SK-N-SH (cell line): Measurements from ENCODE around the gene CHAT. TPM values are rescaled to one million over a fixed set of nuclear protein-coding genes. Genes with fewer than 3 reads are reported as not detected.

Experiments used
- CTCF ChIA-PET: fragments of 300-600, 350-600 bp; formaldehyde crosslinking; extraction: SDS; loops from one replicate; lab custom pipeline; 2021; lab: Yijun Ruan, JAX
- POLR2A ChIA-PET: fragments of 350-600 bp; sonication (Branson Sonifier 250); formaldehyde crosslinking; extraction: SDS; loops from one replicate; lab custom pipeline; 2020; ENCODE audit warnings: antibody characterized with exemption, inconsistent platforms; lab: Yijun Ruan, JAX
- DNase-seq: peaks from one replicate; pipeline ENCODE4 v3.0.0; 2012
- H2AFZ ChIP-seq: fragments of 200-600 bp; sonication (generic); 2 replicates; pipeline ENCODE4 v1.8.1; 2016; ENCODE audit warnings: antibody characterized with exemption, mild to moderate bottlenecking, low read depth
- H3F3A ChIP-seq: fragments of 200-600 bp; sonication (generic); replicated peaks from 2 replicates; pipeline ENCODE3; 2016; ENCODE audit warnings: antibody characterized with exemption, mild to moderate bottlenecking; ENCODE audit not compliant: insufficient read depth
- H3K27ac ChIP-seq, 2 experiments: fragments of 200-500 bp in 1 of 2; fragments of 200-600 bp in 1 of 2; sonication (Bioruptor generic) in 1 of 2; sonication (generic), shearing (Covaris generic) in 1 of 2; 2 replicates each; pipeline versions ENCODE4 v1.5.1 to v1.6.1; 2014 to 2016; ENCODE audit warnings: low read depth in 2 of 2, inconsistent platforms in 1 of 2, low read length in 1 of 2, mild to moderate bottlenecking in 1 of 2, mixed read lengths in 1 of 2
- H3K27me3 ChIP-seq: fragments of 200-600 bp; sonication (generic), shearing (Covaris generic); 2 replicates; pipeline ENCODE4 v1.6.1; 2016; ENCODE audit warnings: mixed run types; ENCODE audit not compliant: insufficient read depth
- H3K36me3 ChIP-seq, 2 experiments: fragments of 200-500 bp in 1 of 2; fragments of 200-600 bp in 1 of 2; sonication (Bioruptor generic) in 1 of 2; sonication (generic) in 1 of 2; replicated peaks in 1 of 2; 2 replicates each; pipeline versions ENCODE3 to v1.5.1; 2014 to 2016; ENCODE audit warnings: low read length in 1 of 2, mild to moderate bottlenecking in 1 of 2; ENCODE audit not compliant: insufficient read depth in 2 of 2, control insufficient read depth in 1 of 2
- H3K4me1 ChIP-seq, 2 experiments: fragments of 200-500 bp in 1 of 2; fragments of 200-600 bp in 1 of 2; sonication (Bioruptor generic) in 1 of 2; sonication (generic), shearing (Covaris generic) in 1 of 2; 2 replicates each; pipeline versions ENCODE4 v1.5.1 to v1.6.1; 2014 to 2016; ENCODE audit warnings: low read depth in 1 of 2, low read length in 1 of 2, mixed run types in 1 of 2; ENCODE audit not compliant: insufficient read depth in 2 of 2, control insufficient read depth in 1 of 2
- H3K4me2 ChIP-seq: fragments of 200-600 bp; sonication (generic), shearing (Covaris generic); 2 replicates; pipeline ENCODE4 v1.6.1; 2017; ENCODE audit warnings: mixed run types
- H3K4me3 ChIP-seq, 2 experiments: fragments of 200-500 bp in 1 of 2; fragments of 200-600 bp in 1 of 2; sonication (Bioruptor generic) in 1 of 2; sonication (generic), shearing (Covaris generic) in 1 of 2; 2 replicates each; pipeline versions ENCODE4 v1.5.1 to v1.8.1; 2014 to 2016; ENCODE audit warnings: low read depth in 2 of 2, inconsistent platforms in 1 of 2, low read length in 1 of 2, mild to moderate bottlenecking in 1 of 2, mixed read lengths in 1 of 2, moderate library complexity in 1 of 2
- H3K79me2 ChIP-seq: fragments of 200-600 bp; sonication (generic); 2 replicates; pipeline ENCODE4 v1.8.1; 2017; ENCODE audit warnings: mild to moderate bottlenecking; ENCODE audit not compliant: insufficient read depth
- H3K9ac ChIP-seq: fragments of 200-600 bp; sonication (generic); 2 replicates; pipeline ENCODE4 v1.6.1; 2017; ENCODE audit warnings: mixed run types
- H3K9me2 ChIP-seq: fragments of 200-600 bp; sonication (generic); 2 replicates; pipeline ENCODE4 v1.6.1; 2017; ENCODE audit warnings: mixed run types
- H3K9me3 ChIP-seq: fragments of 200-600 bp; sonication (generic); 2 replicates; pipeline ENCODE4 v1.6.1; 2017; ENCODE audit warnings: mixed run types, mild to moderate bottlenecking, moderate library complexity
- H4K20me1 ChIP-seq: fragments of 200-600 bp; sonication (generic); 2 replicates; pipeline ENCODE4 v1.6.1; 2017; ENCODE audit warnings: mild to moderate bottlenecking, mixed run types; ENCODE audit not compliant: insufficient read depth
- CTCF ChIP-seq: fragments of 200-600 bp; sonication (generic); IDR thresholded peaks from 2 replicates; pipeline ENCODE4 v1.6.1; 2017; ENCODE audit warnings: antibody characterized with exemption, mild to moderate bottlenecking, moderate library complexity
- EP300 ChIP-seq, 2 experiments: IDR thresholded peaks; 2 replicates each; pipeline versions ENCODE4 v1.4.0 to v1.6.1; 2012; ENCODE audit warnings: borderline replicate concordance in 1 of 2, low read depth in 1 of 2, low read length in 1 of 2
- FOSL2 ChIP-seq: IDR thresholded peaks from 2 replicates; pipeline ENCODE4 v1.4.0; 2012; ENCODE audit warnings: low read depth, mild to moderate bottlenecking, moderate library complexity, borderline replicate concordance
- GABPA ChIP-seq: IDR thresholded peaks from 2 replicates; pipeline ENCODE4 v1.4.0; 2012; ENCODE audit warnings: low read depth, mild to moderate bottlenecking
- MEF2A ChIP-seq: IDR thresholded peaks from 2 replicates; pipeline ENCODE4 v1.4.0; 2012; ENCODE audit warnings: low read depth, borderline replicate concordance
- PBX3 ChIP-seq: IDR thresholded peaks from 2 replicates; pipeline ENCODE4; 2012
- RAD21 ChIP-seq: IDR thresholded peaks from 2 replicates; pipeline ENCODE4 v1.6.1; 2012; ENCODE audit warnings: mild to moderate bottlenecking, low read length
- REST ChIP-seq: IDR thresholded peaks from 2 replicates; pipeline ENCODE4 v1.6.1; 2012; ENCODE audit warnings: mild to moderate bottlenecking, low read depth, low read length, moderate library complexity
- TAF1 ChIP-seq: IDR thresholded peaks from 2 replicates; pipeline ENCODE4 v1.6.1; 2012; ENCODE audit warnings: low read depth, mild to moderate bottlenecking, low read length, moderate library complexity, borderline replicate concordance
- TCF12 ChIP-seq: IDR thresholded peaks from 2 replicates; pipeline ENCODE4 v1.4.0; 2012
- TEAD4 ChIP-seq: IDR thresholded peaks from 2 replicates; pipeline ENCODE4 v1.4.0; 2012; ENCODE audit warnings: mild to moderate bottlenecking, borderline replicate concordance; ENCODE audit not compliant: insufficient read depth
- ZBTB33 ChIP-seq: IDR thresholded peaks from 2 replicates; pipeline ENCODE4 v1.4.0; 2012; ENCODE audit warnings: low read depth, borderline replicate concordance
- WGBS: methylation state at CpG from one replicate; pipeline ENCODE4 v1.1.6; 2017; ENCODE audit warnings: low lambda C conversion rate; 5-methylcytosine and 5-hydroxymethylcytosine counted together
- polyA plus RNA-seq, 3 experiments: library from polyadenylated mRNA; depleted of rRNA; stranded (reverse); fragments of >200 nt; gene quantifications; 2 replicates each; pipeline ENCODE4 v1.2.3, GENCODE V29; 2012

Gene CHAT
- polyA plus RNA-seq, 1 of the 3 experiments (the other 2 are of a cell fraction), result not detected

GRCh38 chr10:49598164-49598856 is 15.5 kb upstream of the CHAT start (continued):
- no peak for TF ChIP-seq ZBTB33

- peaks cover 0 to 16% of the 10 kb centered on the region in 2 experiments; a peak in 1 of 4 replicates for H3K4me1 ChIP-seq
- ChIA-PET CTCF (no interaction called here), POLR2A (no interaction called here)
- no peak overlapping the region for H3K4me2 ChIP-seq
- no peak overlapping the region for H3K4me3 ChIP-seq
- H3K36me3 ChIP-seq, result no peaks in the 10 kb centered on the region
- TF ChIP-seq TCF12 (peak; percentile 31; the same call in 1 of the 2 replicates), PBX3 (peak; percentile 22; the same call in 1 of the 2 replicates), EP300 (IDR thresholded peaks at IDR 0.05; ENCODE audit: borderline replicate concordance in 1 of 2, low read depth in 1 of 2, low read length in 1 of 2) (no peak), FOSL2 (0 out of 2 replicates have a peak, but pooled peaks have one; percentile 16), CTCF (no peak)
- no peaks in the 10 kb centered on the region for H3K9me3 ChIP-seq
- no peaks in the 10 kb centered on the region for H3K27me3 ChIP-seq
- H3K9ac ChIP-seq, result no peak overlapping the region
- no peak overlapping the region for H3K27ac ChIP-seq
- H3K9me2 ChIP-seq, result no peaks in the 10 kb centered on the region
- H2AFZ ChIP-seq, result no peak overlapping the region
- DNase-seq, result no peak
- H4K20me1 ChIP-seq, result no peaks in the 10 kb centered on the region
- 50% methylated on average over 4 of the region's 4 CpGs for WGBS
- H3F3A ChIP-seq, result no peaks in the 10 kb centered on the region
- H3K79me2 ChIP-seq, result no peaks in the 10 kb centered on the region
Observed at GRCh38 chr10:49598986-49599385, 14.9 kb upstream of the CHAT start.

- no peaks in the 10 kb centered on the region for H3K79me2 ChIP-seq
- no peaks in the 10 kb centered on the region for H3K36me3 ChIP-seq
- WGBS, result 41% methylated on average over 3 of the region's 3 CpGs
- no peaks in the 10 kb centered on the region for H4K20me1 ChIP-seq
- no peak overlapping the region for H2AFZ ChIP-seq
- H3F3A ChIP-seq, result no peaks in the 10 kb centered on the region
- H3K27me3 ChIP-seq, result no peaks in the 10 kb centered on the region
- no peak overlapping the region for H3K27ac ChIP-seq
- no peaks in the 10 kb centered on the region for H3K9me2 ChIP-seq
- ChIA-PET POLR2A (no interaction called here), CTCF (interaction anchor here (1.6 kb wide), 1 partner anchor 9 kb away, joined by 5 read pairs; no protein-coding TSS in a partner anchor)
- peaks cover 0 to 16% of the 10 kb centered on the region in 2 experiments; a peak in 1 of 4 replicates for H3K4me1 ChIP-seq
- H3K4me2 ChIP-seq, result no peak overlapping the region
- H3K9me3 ChIP-seq, result no peaks in the 10 kb centered on the region
- no peak overlapping the region for H3K4me3 ChIP-seq
- no peak for DNase-seq
- no peak overlapping the region for H3K9ac ChIP-seq
- TF ChIP-seq PBX3 (no peak), TEAD4 (no peak), REST (no peak), RAD21 (no peak), GABPA (no peak), TAF1 (no peak), MEF2A (no peak)
Observed at GRCh38 chr10:49599546-49599945, 14.3 kb upstream of the CHAT start.
